ENCODE measurements around the gene AGAP1.

- TF ChIP-seq, protein P1, sequence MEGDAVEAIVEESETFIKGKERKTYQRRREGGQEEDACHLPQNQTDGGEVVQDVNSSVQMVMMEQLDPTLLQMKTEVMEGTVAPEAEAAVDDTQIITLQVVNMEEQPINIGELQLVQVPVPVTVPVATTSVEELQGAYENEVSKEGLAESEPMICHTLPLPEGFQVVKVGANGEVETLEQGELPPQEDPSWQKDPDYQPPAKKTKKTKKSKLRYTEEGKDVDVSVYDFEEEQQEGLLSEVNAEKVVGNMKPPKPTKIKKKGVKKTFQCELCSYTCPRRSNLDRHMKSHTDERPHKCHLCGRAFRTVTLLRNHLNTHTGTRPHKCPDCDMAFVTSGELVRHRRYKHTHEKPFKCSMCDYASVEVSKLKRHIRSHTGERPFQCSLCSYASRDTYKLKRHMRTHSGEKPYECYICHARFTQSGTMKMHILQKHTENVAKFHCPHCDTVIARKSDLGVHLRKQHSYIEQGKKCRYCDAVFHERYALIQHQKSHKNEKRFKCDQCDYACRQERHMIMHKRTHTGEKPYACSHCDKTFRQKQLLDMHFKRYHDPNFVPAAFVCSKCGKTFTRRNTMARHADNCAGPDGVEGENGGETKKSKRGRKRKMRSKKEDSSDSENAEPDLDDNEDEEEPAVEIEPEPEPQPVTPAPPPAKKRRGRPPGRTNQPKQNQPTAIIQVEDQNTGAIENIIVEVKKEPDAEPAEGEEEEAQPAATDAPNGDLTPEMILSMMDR (IDR thresholded peaks at IDR 0.05; ENCODE audit: insufficient read depth, low read depth, low read length): no peak
- TF ChIP-seq EZH2 (IDR thresholded peaks at IDR 0.05; ENCODE audit: insufficient read depth, low read length): no peak
These were observed 180.3 kb downstream of the AGAP1 start for GRCh38 chr2:235674146-235674545.
